A549 (cell line): ENCODE data around the gene NXN. TPM values are rescaled to one million over a fixed set of nuclear protein-coding genes. Genes with fewer than 3 reads are reported as not detected.

Source experiments
- ATAC-seq, 2 experiments: fragments of 200-7000 bp in 1 of 2; fragments of >200 bp in 1 of 2; cut with Nextera tagmentation in 1 of 2; cut with Tn5 transposase in 1 of 2; 3 replicates each; pipeline versions ENCODE4 v1.8.0 to v1.9.1; 2018 to 2020; ENCODE audit warnings: mild to moderate bottlenecking in 1 of 2, moderate library complexity in 1 of 2
- CTCF ChIA-PET: fragments of 300-600 bp; sonication (Branson Sonifier 250); formaldehyde crosslinking; extraction: SDS; loops from one replicate; lab custom pipeline; 2021; ENCODE audit warnings: antibody characterized with exemption, inconsistent platforms; lab: Yijun Ruan, JAX
- POLR2A ChIA-PET: fragments of 350-600 bp; formaldehyde crosslinking; extraction: SDS; loops from one replicate; lab custom pipeline; 2021; ENCODE audit warnings: antibody characterized with exemption, inconsistent platforms; lab: Yijun Ruan, JAX
- DNase-seq, 2 experiments: peaks; one replicate each; pipeline versions ENCODE4 v3.0.0 to v3.0.0-alpha.2; 2011 to 2016; ENCODE audit warnings: low read depth in 1 of 2, low spot score in 1 of 2
- FAIRE-seq: peaks from 2 replicates; lab custom pipeline; 2011; peaks lifted over from hg19 to GRCh38; lab: Jason Lieb, UNC
- H3K27ac ChIP-seq, 2 experiments: fragments of >200 bp; sonication (Bioruptor Twin); formaldehyde crosslinking; 3 replicates each; pipeline ENCODE4 v1.5.1; 2016 to 2017
- H3K4me1 ChIP-seq: fragments of >200 bp; sonication (Bioruptor Twin); formaldehyde crosslinking; 3 replicates; pipeline ENCODE4 v1.6.1; 2016
- H3K4me2 ChIP-seq: fragments of >200 bp; sonication (Bioruptor Twin); formaldehyde crosslinking; 3 replicates; pipeline ENCODE4 v1.6.1; 2016
- H3K4me3 ChIP-seq: fragments of >200 bp; sonication (Bioruptor Twin); formaldehyde crosslinking; 3 replicates; pipeline ENCODE4 v1.5.1; 2016
- H3K9me3 ChIP-seq: fragments of >200 bp; sonication (Bioruptor Twin); formaldehyde crosslinking; 3 replicates; pipeline ENCODE4 v1.6.1; 2016
- CHD4 ChIP-seq: fragments of 200-600 bp; sonication (generic); IDR thresholded peaks from 2 replicates; pipeline ENCODE4 v1.6.1; 2016; ENCODE audit warnings: antibody characterized with exemption, mild to moderate bottlenecking, borderline replicate concordance
- EHMT2 ChIP-seq: fragments of 200-600 bp; sonication (generic); IDR thresholded peaks from 2 replicates; pipeline ENCODE4 v1.6.1; 2016; ENCODE audit warnings: antibody characterized with exemption, low read depth, mild to moderate bottlenecking, moderate library complexity
- ESRRA ChIP-seq: fragments of 150-350 bp; IDR thresholded peaks from 2 replicates; pipeline ENCODE4 v1.6.1; 2014; ENCODE audit warnings: mild to moderate bottlenecking, low read length, borderline replicate concordance
- FOSL2 ChIP-seq, 2 experiments: fragments of 450-650 bp in 1 of 2; fragments of >200 bp in 1 of 2; sonication (Bioruptor Twin) in 1 of 2; formaldehyde crosslinking; IDR thresholded peaks; 2 replicates each; pipeline versions ENCODE4 v1.5.0 to v1.6.1; 2016 to 2020; ENCODE audit warnings: mild to moderate bottlenecking in 1 of 2, moderate library complexity in 1 of 2
- HDAC2 ChIP-seq: fragments of 200-600 bp; sonication (generic); IDR thresholded peaks from 2 replicates; pipeline ENCODE4 v1.6.1; 2016
- HOXB5 ChIP-seq: fragments of 250-450 bp; sonication (Bioruptor Pico); IDR thresholded peaks from 2 replicates; pipeline ENCODE4 v1.5.0; 2020; ENCODE audit warnings: mild to moderate bottlenecking, moderate library complexity
- JUNB ChIP-seq: fragments of >200 bp; sonication (Bioruptor Twin); formaldehyde crosslinking; IDR thresholded peaks from 2 replicates; pipeline ENCODE4 v1.6.1; 2016
- RNF2 ChIP-seq: fragments of 200-600 bp; sonication (generic); IDR thresholded peaks from 2 replicates; pipeline ENCODE4 v1.6.1; 2016; ENCODE audit warnings: low read depth, mild to moderate bottlenecking, antibody characterized with exemption, moderate library complexity, borderline replicate concordance
- SMC3 ChIP-seq: fragments of >200 bp; sonication (Bioruptor Twin); formaldehyde crosslinking; IDR thresholded peaks from 3 replicates; pipeline ENCODE4 v1.6.1; 2018; ENCODE audit warnings: inconsistent platforms
- TP53 ChIP-seq: fragments of 250-450 bp; sonication (Bioruptor Pico); IDR thresholded peaks from 2 replicates; pipeline ENCODE4 v1.5.0; 2021; ENCODE audit warnings: mild to moderate bottlenecking, moderate library complexity
- ZC3H11A ChIP-seq: fragments of 450-650 bp; IDR thresholded peaks from 2 replicates; pipeline ENCODE4 v1.6.1; 2014; ENCODE audit warnings: antibody characterized with exemption, mild to moderate bottlenecking
- ZFP36 ChIP-seq: fragments of 450-650 bp; IDR thresholded peaks from 2 replicates; pipeline ENCODE4 v1.6.1; 2014; ENCODE audit warnings: borderline replicate concordance; ENCODE audit not compliant: partially characterized antibody
- WGBS: methylation state at CpG from one replicate; pipeline ENCODE4 v1.1.6; 2017; ENCODE audit errors: missing lambda C conversion rate; 5-methylcytosine and 5-hydroxymethylcytosine counted together
- polyA plus RNA-seq, 4 experiments: library from polyadenylated mRNA; depleted of rRNA in 3 of 4; stranded (reverse); fragments of >200 nt; fragmentation: RNase III in 1 of 4; extraction: RNeasy Plus Mini Kit Qiagen cat#74134 plus additional on column Dnase treatment in 1 of 4; gene quantifications; 2 replicates in 3 of 4; 3 replicates in 1 of 4; pipeline ENCODE4 v1.2.3, GENCODE V29; 2011 to 2017
- TF ChIP-seq, protein P1 (sequence below): fragments of >200 bp; sonication (Bioruptor Twin); formaldehyde crosslinking; IDR thresholded peaks from 3 replicates; pipeline ENCODE4 v1.6.1; 2016
- TF ChIP-seq, protein P2 (sequence below): fragments of >200 bp; sonication (Bioruptor Twin); formaldehyde crosslinking; IDR thresholded peaks from 3 replicates; pipeline ENCODE4 v1.5.1; 2016
- TF ChIP-seq, protein P3 (sequence below): fragments of >200 bp; sonication (Bioruptor Twin); formaldehyde crosslinking; IDR thresholded peaks from 2 replicates; pipeline ENCODE4 v1.6.1; 2016
- TF ChIP-seq, protein P4 (sequence below): fragments of 250-450 bp; sonication (Bioruptor Pico); IDR thresholded peaks from 2 replicates; pipeline ENCODE4 v1.5.0; 2021; ENCODE audit warnings: mild to moderate bottlenecking, moderate library complexity, borderline replicate concordance
- TF ChIP-seq, protein P5 (sequence below): fragments of 150-350 bp; IDR thresholded peaks from 2 replicates; pipeline ENCODE4 v1.6.1; 2014; ENCODE audit warnings: low read depth, mild to moderate bottlenecking, low read length

Gene NXN
- polyA plus RNA-seq, 2 of the 4 experiments (the other 2 are of a cell fraction) = 24.6 to 31.1 TPM

DNA sequence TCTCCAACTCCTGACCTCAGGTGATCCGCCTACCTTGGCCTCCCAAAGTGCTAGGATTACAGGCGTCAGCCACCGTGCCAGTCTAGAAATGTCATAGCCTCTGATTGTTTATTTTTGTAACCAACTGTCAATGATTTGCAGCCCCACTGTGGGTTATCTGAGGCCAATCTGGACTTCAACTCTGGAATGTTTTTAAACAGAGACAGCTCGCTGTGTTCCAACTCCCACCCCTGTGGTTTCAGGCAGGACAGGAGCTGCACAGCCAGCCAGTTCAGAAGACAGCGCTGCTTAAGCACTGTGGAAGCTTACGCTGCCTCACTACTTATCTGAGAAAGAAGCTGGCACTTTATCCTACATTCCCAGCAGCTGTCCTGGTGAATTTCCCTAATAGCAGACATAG is 177.9 kb downstream of the NXN start:
- FAIRE-seq (no peak), ATAC-seq (peak in 1 of 2 experiments; percentile 9; a peak in 1 of 6 replicates), DNase-seq (no peak)
- no peak overlapping the region; a peak in 1 of 6 replicates for H3K27ac ChIP-seq
- CTCF ChIA-PET = interaction anchor here (0.6 to 19.5 kb wide), 3 partner anchors 178 to 252 kb away, joined by 4 to 428 read pairs (median 31); partner anchors contain the start of genes NXN and TIMM22
- no peaks in the 10 kb centered on the region for H3K9me3 ChIP-seq
- H3K4me1 ChIP-seq = no peaks in the 10 kb centered on the region
- TF ChIP-seq FOSL2 (IDR thresholded peaks at IDR 0.05) = no peak
- TF ChIP-seq FOSL2 (CRISPR knock-in tag; IDR thresholded peaks at IDR 0.05) = no peak
- TF ChIP-seq, protein P1, sequence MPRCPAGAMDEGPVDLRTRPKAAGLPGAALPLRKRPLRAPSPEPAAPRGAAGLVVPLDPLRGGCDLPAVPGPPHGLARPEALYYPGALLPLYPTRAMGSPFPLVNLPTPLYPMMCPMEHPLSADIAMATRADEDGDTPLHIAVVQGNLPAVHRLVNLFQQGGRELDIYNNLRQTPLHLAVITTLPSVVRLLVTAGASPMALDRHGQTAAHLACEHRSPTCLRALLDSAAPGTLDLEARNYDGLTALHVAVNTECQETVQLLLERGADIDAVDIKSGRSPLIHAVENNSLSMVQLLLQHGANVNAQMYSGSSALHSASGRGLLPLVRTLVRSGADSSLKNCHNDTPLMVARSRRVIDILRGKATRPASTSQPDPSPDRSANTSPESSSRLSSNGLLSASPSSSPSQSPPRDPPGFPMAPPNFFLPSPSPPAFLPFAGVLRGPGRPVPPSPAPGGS = no peak
- no peak for TF ChIP-seq SMC3
- TF ChIP-seq, protein P2, sequence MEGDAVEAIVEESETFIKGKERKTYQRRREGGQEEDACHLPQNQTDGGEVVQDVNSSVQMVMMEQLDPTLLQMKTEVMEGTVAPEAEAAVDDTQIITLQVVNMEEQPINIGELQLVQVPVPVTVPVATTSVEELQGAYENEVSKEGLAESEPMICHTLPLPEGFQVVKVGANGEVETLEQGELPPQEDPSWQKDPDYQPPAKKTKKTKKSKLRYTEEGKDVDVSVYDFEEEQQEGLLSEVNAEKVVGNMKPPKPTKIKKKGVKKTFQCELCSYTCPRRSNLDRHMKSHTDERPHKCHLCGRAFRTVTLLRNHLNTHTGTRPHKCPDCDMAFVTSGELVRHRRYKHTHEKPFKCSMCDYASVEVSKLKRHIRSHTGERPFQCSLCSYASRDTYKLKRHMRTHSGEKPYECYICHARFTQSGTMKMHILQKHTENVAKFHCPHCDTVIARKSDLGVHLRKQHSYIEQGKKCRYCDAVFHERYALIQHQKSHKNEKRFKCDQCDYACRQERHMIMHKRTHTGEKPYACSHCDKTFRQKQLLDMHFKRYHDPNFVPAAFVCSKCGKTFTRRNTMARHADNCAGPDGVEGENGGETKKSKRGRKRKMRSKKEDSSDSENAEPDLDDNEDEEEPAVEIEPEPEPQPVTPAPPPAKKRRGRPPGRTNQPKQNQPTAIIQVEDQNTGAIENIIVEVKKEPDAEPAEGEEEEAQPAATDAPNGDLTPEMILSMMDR = no peak
- TF ChIP-seq JUNB = no peak
- TF ChIP-seq ZC3H11A = no peak
- POLR2A ChIA-PET = interaction anchor here (1.3 kb wide), 1 partner anchor 180 kb away, joined by 3 read pairs; no protein-coding TSS in a partner anchor
- no peak overlapping the region for H3K4me2 ChIP-seq
- WGBS = 63% methylated on average over 6 of the region's 6 CpGs
- H3K4me3 ChIP-seq = no peak overlapping the region

DNA sequence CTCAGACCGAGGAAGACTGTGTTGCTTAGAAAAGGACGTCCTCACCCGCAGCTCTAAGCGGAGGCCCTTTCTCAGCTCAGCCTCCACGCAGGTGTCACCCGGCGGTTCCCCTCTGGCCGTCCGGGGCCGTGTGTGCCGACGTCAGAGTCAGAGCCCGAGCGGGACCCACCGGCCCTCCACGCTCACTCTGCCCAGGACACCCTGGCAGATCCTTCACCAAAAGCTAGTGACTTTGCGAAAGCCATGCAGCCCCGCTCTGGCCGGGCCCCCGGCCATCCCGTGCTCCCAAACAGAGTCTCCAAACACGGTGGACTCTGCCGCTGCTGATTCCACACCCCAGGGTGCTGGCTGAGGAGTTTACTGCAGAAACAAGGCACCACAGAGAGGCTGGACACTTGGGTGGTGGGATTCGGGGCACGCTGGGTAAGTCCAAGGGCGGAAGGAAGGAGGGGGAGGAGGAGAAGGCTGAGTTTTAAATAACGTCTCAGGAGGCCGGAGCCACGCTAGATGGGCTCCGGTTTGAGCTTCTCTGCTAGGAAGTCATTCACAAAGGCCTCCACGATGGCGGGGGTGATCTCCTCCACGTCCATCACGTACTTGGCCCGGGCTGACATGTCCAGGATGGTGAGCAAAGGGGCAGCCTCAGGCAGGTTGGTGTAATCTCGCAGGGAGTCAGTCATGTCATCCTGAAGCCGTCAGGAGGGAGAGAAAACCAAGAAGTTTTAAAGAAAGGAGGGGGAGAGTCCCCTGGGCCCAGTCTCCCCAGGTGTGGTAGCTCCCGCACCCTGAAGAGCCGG is 178.9 kb downstream of the NXN start:
- no peak overlapping the region for H3K27ac ChIP-seq
- no peak for DNase-seq
- CTCF ChIA-PET = interaction anchor here (1.0 to 19.5 kb wide), 4 partner anchors 8 to 199 kb away, joined by 4 to 428 read pairs (median 18); partner anchors contain the start of genes NXN and TIMM22
- H3K4me1 ChIP-seq = no peaks in the 10 kb centered on the region
- no peak overlapping the region for H3K4me2 ChIP-seq
- H3K4me3 ChIP-seq = no peak overlapping the region
- ATAC-seq = no peak
- POLR2A ChIA-PET = interaction anchor here (0.5 to 1.3 kb wide), 2 partner anchors 13 to 181 kb away, joined by 3 read pairs; no protein-coding TSS in a partner anchor
- TF ChIP-seq ZC3H11A = no peak
- TF ChIP-seq RNF2 = no peak
- TF ChIP-seq, protein P1 = no peak
- no peaks in the 10 kb centered on the region for H3K9me3 ChIP-seq
- FAIRE-seq = no peak
- WGBS = 91% methylated on average over 39 of the region's 39 CpGs

DNA sequence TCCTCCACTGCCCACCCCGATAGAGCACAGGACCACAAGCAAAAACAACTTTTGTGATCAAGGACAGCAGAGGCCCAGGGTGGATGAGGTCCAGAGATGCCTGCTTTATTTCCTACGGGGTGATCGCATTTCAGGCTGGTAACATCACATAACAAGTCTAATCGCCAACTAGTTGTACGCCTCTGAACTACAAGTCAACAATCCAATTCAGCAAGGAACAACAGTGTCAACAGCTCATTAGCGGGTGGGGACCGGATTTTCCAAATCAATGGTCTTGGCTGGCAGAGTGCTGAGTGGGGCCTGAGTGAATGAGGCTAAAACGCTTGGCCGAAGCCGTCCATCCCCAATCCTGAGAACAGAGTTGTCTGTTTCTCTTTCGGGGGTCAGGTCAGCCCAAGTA is 180.3 kb downstream of the NXN start:
- Histone ChIP-seq H3K4me3 (no peak overlapping the region), H3K4me2 (no peak overlapping the region), H3K9me3 (no peaks in the 10 kb centered on the region), H3K4me1 (no peaks in the 10 kb centered on the region; the same call in 2 of the 3 replicates), H3K27ac (no peak overlapping the region)
- FAIRE-seq (no peak), ATAC-seq (no peak), DNase-seq (no peak)
- 88% methylated on average over 11 of the region's 11 CpGs for WGBS
- ChIA-PET POLR2A (interaction anchor here (1.1 kb wide), 1 partner anchor 18 kb away, joined by 4 read pairs; the partner anchor contains the start of genes GLOD4 and MRM3), CTCF (interaction anchor here (1.0 to 19.5 kb wide), 5 partner anchors 24 to 200 kb away, joined by 3 to 428 read pairs (median 6); partner anchors contain the start of genes NXN and TIMM22)
- TF ChIP-seq, protein P3, sequence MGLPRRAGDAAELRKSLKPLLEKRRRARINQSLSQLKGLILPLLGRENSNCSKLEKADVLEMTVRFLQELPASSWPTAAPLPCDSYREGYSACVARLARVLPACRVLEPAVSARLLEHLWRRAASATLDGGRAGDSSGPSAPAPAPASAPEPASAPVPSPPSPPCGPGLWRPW = no peak
- no peak for TF ChIP-seq ESRRA
- TF ChIP-seq HOXB5 (CRISPR knock-in tag) = no peak
- TF ChIP-seq, protein P4, sequence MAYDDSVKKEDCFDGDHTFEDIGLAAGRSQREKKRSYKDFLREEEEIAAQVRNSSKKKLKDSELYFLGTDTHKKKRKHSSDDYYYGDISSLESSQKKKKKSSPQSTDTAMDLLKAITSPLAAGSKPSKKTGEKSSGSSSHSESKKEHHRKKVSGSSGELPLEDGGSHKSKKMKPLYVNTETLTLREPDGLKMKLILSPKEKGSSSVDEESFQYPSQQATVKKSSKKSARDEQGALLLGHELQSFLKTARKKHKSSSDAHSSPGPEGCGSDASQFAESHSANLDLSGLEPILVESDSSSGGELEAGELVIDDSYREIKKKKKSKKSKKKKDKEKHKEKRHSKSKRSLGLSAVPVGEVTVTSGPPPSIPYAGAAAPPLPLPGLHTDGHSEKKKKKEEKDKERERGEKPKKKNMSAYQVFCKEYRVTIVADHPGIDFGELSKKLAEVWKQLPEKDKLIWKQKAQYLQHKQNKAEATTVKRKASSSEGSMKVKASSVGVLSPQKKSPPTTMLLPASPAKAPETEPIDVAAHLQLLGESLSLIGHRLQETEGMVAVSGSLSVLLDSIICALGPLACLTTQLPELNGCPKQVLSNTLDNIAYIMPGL = no peak
- TF ChIP-seq CHD4 = no peak
- TF ChIP-seq, protein P2 = no peak
- TF ChIP-seq TP53 (CRISPR knock-in tag) = no peak
- TF ChIP-seq ZC3H11A = no peak
- no peak for TF ChIP-seq EHMT2
- TF ChIP-seq, protein P5, sequence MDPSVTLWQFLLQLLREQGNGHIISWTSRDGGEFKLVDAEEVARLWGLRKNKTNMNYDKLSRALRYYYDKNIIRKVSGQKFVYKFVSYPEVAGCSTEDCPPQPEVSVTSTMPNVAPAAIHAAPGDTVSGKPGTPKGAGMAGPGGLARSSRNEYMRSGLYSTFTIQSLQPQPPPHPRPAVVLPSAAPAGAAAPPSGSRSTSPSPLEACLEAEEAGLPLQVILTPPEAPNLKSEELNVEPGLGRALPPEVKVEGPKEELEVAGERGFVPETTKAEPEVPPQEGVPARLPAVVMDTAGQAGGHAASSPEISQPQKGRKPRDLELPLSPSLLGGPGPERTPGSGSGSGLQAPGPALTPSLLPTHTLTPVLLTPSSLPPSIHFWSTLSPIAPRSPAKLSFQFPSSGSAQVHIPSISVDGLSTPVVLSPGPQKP = no peak
- no peak for TF ChIP-seq HDAC2
- TF ChIP-seq ZFP36 = no peak
